ENCODE measurements around the gene AKAP1.

DNA sequence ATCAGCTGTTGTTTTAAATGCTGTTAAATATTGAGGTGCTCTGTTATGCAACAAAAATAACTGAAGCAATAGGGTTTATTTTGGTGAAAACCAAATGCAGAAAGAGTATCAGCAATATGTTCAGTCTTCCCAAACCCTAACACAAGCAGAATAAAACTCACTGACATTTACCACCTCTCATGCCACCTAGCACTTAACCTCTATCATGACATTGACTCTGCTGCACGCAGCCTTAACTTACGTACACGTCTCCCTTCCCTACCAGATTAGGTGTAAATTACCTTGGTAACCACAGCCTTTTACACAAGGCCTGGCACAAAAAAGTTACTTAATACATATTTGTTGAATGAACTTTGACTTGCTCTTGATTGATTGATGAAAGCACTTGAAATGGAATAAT lies 9.9 kb upstream of the AKAP1 start:
- TF ChIP-seq, protein P1, sequence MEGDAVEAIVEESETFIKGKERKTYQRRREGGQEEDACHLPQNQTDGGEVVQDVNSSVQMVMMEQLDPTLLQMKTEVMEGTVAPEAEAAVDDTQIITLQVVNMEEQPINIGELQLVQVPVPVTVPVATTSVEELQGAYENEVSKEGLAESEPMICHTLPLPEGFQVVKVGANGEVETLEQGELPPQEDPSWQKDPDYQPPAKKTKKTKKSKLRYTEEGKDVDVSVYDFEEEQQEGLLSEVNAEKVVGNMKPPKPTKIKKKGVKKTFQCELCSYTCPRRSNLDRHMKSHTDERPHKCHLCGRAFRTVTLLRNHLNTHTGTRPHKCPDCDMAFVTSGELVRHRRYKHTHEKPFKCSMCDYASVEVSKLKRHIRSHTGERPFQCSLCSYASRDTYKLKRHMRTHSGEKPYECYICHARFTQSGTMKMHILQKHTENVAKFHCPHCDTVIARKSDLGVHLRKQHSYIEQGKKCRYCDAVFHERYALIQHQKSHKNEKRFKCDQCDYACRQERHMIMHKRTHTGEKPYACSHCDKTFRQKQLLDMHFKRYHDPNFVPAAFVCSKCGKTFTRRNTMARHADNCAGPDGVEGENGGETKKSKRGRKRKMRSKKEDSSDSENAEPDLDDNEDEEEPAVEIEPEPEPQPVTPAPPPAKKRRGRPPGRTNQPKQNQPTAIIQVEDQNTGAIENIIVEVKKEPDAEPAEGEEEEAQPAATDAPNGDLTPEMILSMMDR (IDR thresholded peaks at IDR 0.05): no peak
- TF ChIP-seq POLR2A (IDR thresholded peaks at IDR 0.05): no peak
